H1 (cell line): ENCODE data around the gene RAP1GDS1. TPM values are rescaled to one million over a fixed set of nuclear protein-coding genes. Genes with fewer than 3 reads are reported as not detected.

ENCODE experiments used
- CTCF ChIA-PET: fragments of 300-600 bp; sonication (Branson Sonifier 250); formaldehyde crosslinking; loops from one replicate; lab custom pipeline; 2021; ENCODE audit not compliant: partially characterized antibody; lab: Charles Lee
- POLR2A ChIA-PET: fragments of 300-600 bp; sonication (Branson Sonifier 250); formaldehyde crosslinking; loops from one replicate; lab custom pipeline; 2021; ENCODE audit warnings: inconsistent platforms; ENCODE audit not compliant: partially characterized antibody; lab: Charles Lee
- DNase-seq, 2 experiments: peaks; one replicate each; pipeline versions ENCODE4 v3.0.0 to v3.0.0-alpha.2; 2010 to 2022; ENCODE audit warnings: low spot score in 2 of 2, low read depth in 1 of 2, mixed read lengths in 1 of 2
- FAIRE-seq: peaks from 2 replicates; lab custom pipeline; 2011; peaks lifted over from hg19 to GRCh38; lab: Jason Lieb, UNC
- H2AFZ ChIP-seq: 2 replicates; pipeline ENCODE4 v1.8.1; 2012; ENCODE audit warnings: low read length, inconsistent platforms
- H2AK5ac ChIP-seq: 2 replicates; pipeline ENCODE4 v1.6.1; 2013; ENCODE audit warnings: low read depth, low read length
- H2BK120ac ChIP-seq: replicated peaks from 2 replicates; pipeline ENCODE3; 2013; ENCODE audit warnings: low read depth, low read length, inconsistent platforms
- H2BK12ac ChIP-seq: 2 replicates; pipeline ENCODE4 v1.6.1; 2013; ENCODE audit warnings: low read depth, low read length
- H2BK15ac ChIP-seq: 2 replicates; pipeline ENCODE4 v1.6.1; 2013; ENCODE audit warnings: low read length
- H2BK20ac ChIP-seq: 2 replicates; pipeline ENCODE4 v1.6.1; 2013; ENCODE audit warnings: low read length
- H2BK5ac ChIP-seq: 2 replicates; pipeline ENCODE4 v1.6.1; 2013; ENCODE audit warnings: low read depth, low read length
- H3K14ac ChIP-seq: 2 replicates; pipeline ENCODE4 v1.6.1; 2013; ENCODE audit warnings: inconsistent platforms; ENCODE audit not compliant: insufficient read length
- H3K18ac ChIP-seq: 2 replicates; pipeline ENCODE4 v1.6.1; 2013; ENCODE audit warnings: low read length; ENCODE audit errors: extremely low read depth
- H3K23ac ChIP-seq: 2 replicates; pipeline ENCODE4 v1.6.1; 2013; ENCODE audit warnings: inconsistent platforms; ENCODE audit not compliant: insufficient read length
- H3K23me2 ChIP-seq: 2 replicates; pipeline ENCODE4 v1.6.1; 2013; ENCODE audit warnings: low read depth, low read length
- H3K27ac ChIP-seq: 2 replicates; pipeline ENCODE4 v1.6.1; 2011; ENCODE audit warnings: low read depth, low read length, inconsistent platforms
- H3K27me3 ChIP-seq, 4 experiments: replicated peaks in 1 of 4; 1 replicate in 1 of 4; 2 replicates in 3 of 4; pipeline versions ENCODE4 v1.6.1 to v1.8.1; 2011 to 2013; ENCODE audit warnings: low read length in 3 of 4, mild to moderate bottlenecking in 3 of 4, inconsistent platforms in 2 of 4, mixed read lengths in 2 of 4, moderate library complexity in 1 of 4; ENCODE audit not compliant: control insufficient read depth in 3 of 4, insufficient read depth in 3 of 4; ENCODE audit errors: extremely low read depth in 1 of 4
- H3K36me3 ChIP-seq, 4 experiments: 2 replicates each; pipeline versions ENCODE4 v1.6.1 to v1.8.1; 2011 to 2013; ENCODE audit warnings: mild to moderate bottlenecking in 4 of 4, low read length in 3 of 4, moderate library complexity in 2 of 4, control low read depth in 1 of 4, inconsistent platforms in 1 of 4; ENCODE audit not compliant: insufficient read depth in 4 of 4, control insufficient read depth in 2 of 4
- H3K4ac ChIP-seq: replicated peaks from 2 replicates; pipeline ENCODE3; 2013; ENCODE audit warnings: low read length, low read depth, mixed read lengths, inconsistent platforms; ENCODE audit not compliant: insufficient read length
- H3K4me1 ChIP-seq, 4 experiments: replicated peaks in 1 of 4; 1 replicate in 1 of 4; 2 replicates in 3 of 4; pipeline versions ENCODE4 v1.6.1 to v1.8.1; 2011 to 2013; ENCODE audit warnings: low read length in 3 of 4, inconsistent platforms in 2 of 4, mixed read lengths in 1 of 4; ENCODE audit not compliant: insufficient read depth in 4 of 4, control insufficient read depth in 3 of 4
- H3K4me2 ChIP-seq, 2 experiments: 2 replicates each; pipeline versions ENCODE4 v1.6.1 to v1.8.1; 2011 to 2013; ENCODE audit warnings: low read depth in 2 of 2, low read length in 2 of 2, control low read depth in 1 of 2, inconsistent platforms in 1 of 2, mild to moderate bottlenecking in 1 of 2; ENCODE audit not compliant: insufficient read depth in 1 of 2
- H3K4me3 ChIP-seq, 4 experiments: fragments of 200-600, 300-600 bp in 1 of 4; sonication (generic), shearing (Covaris generic), sonication (Bioruptor Twin) in 1 of 4; 2 replicates each; pipeline versions ENCODE4 v1.5.1 to v1.8.1; 2011 to 2016; ENCODE audit warnings: low read length in 4 of 4, low read depth in 3 of 4, control low read depth in 2 of 4, inconsistent platforms in 2 of 4, mild to moderate bottlenecking in 2 of 4, mixed read lengths in 1 of 4, moderate library complexity in 1 of 4; ENCODE audit not compliant: insufficient read depth in 2 of 4; ENCODE audit errors: extremely low read depth in 1 of 4
- H3K56ac ChIP-seq: replicated peaks from 2 replicates; pipeline ENCODE3; 2013; ENCODE audit warnings: low read depth, mild to moderate bottlenecking, mixed read lengths, low read length, inconsistent platforms; ENCODE audit not compliant: insufficient read length
- H3K79me1 ChIP-seq: 2 replicates; pipeline ENCODE4 v1.6.1; 2013; ENCODE audit warnings: low read depth, low read length, control low read depth
- H3K79me2 ChIP-seq, 2 experiments: 2 replicates each; pipeline versions ENCODE4 v1.6.1 to v1.8.1; 2012 to 2013; ENCODE audit warnings: low read length in 2 of 2, mild to moderate bottlenecking in 2 of 2, inconsistent platforms in 1 of 2; ENCODE audit not compliant: insufficient read depth in 2 of 2, control insufficient read depth in 1 of 2
- H3K9ac ChIP-seq, 4 experiments: replicated peaks in 1 of 4; 1 replicate in 1 of 4; 2 replicates in 3 of 4; pipeline versions ENCODE4 v1.6.1 to v1.8.1; 2011 to 2013; ENCODE audit warnings: low read depth in 3 of 4, low read length in 3 of 4, control low read depth in 2 of 4, mild to moderate bottlenecking in 2 of 4, moderate library complexity in 2 of 4, inconsistent platforms in 1 of 4; ENCODE audit errors: extremely low read depth in 1 of 4
- H3K9me3 ChIP-seq, 2 experiments: 2 replicates each; pipeline versions ENCODE4 v1.6.1 to v1.8.1; 2012 to 2013; ENCODE audit warnings: mild to moderate bottlenecking in 2 of 2, moderate library complexity in 2 of 2, control low read depth in 1 of 2, inconsistent platforms in 1 of 2, low read depth in 1 of 2, low read length in 1 of 2, mixed read lengths in 1 of 2; ENCODE audit not compliant: insufficient read depth in 2 of 2
- H4K20me1 ChIP-seq, 2 experiments: replicated peaks in 1 of 2; 2 replicates each; pipeline versions ENCODE3 to v1.8.1; 2011 to 2013; ENCODE audit warnings: inconsistent platforms in 2 of 2, low read length in 2 of 2, mild to moderate bottlenecking in 1 of 2; ENCODE audit not compliant: insufficient read depth in 2 of 2, control insufficient read depth in 1 of 2
- H4K5ac ChIP-seq: 2 replicates; pipeline ENCODE4 v1.6.1; 2013; ENCODE audit warnings: low read length, low read depth, mixed read lengths, inconsistent platforms; ENCODE audit not compliant: insufficient read length
- H4K8ac ChIP-seq: 2 replicates; pipeline ENCODE4 v1.8.0; 2013; ENCODE audit warnings: mild to moderate bottlenecking, moderate library complexity, low read length, inconsistent platforms; ENCODE audit not compliant: insufficient read depth; ENCODE audit errors: extremely low read depth
- H4K91ac ChIP-seq: replicated peaks from 2 replicates; pipeline ENCODE3; 2013; ENCODE audit warnings: low read length, mixed read lengths, inconsistent platforms; ENCODE audit not compliant: insufficient read length
- CHD2 ChIP-seq: IDR thresholded peaks from 2 replicates; pipeline ENCODE4 v1.6.1; 2012; ENCODE audit warnings: low read length, improper control_type of control experiment
- CTBP2 ChIP-seq: IDR thresholded peaks from 2 replicates; pipeline ENCODE4 v1.7.0; 2011; ENCODE audit warnings: borderline replicate concordance, mild to moderate bottlenecking, moderate library complexity, mixed read lengths, low read length; ENCODE audit not compliant: insufficient read depth, insufficient read length
- EZH2 ChIP-seq: fragments of 200-600 bp; sonication (generic); IDR thresholded peaks from 2 replicates; pipeline ENCODE4 v1.7.1; 2012; ENCODE audit warnings: low read depth, mild to moderate bottlenecking, moderate library complexity, low read length, inconsistent platforms; ENCODE audit not compliant: severe bottlenecking
- JUN ChIP-seq: IDR thresholded peaks from 2 replicates; pipeline ENCODE4 v1.6.1; 2011; ENCODE audit warnings: low read depth, mild to moderate bottlenecking, improper control_type of control experiment, low read length
- POLR2A ChIP-seq, 2 experiments: IDR thresholded peaks; 1 replicate in 1 of 2; 2 replicates in 1 of 2; pipeline ENCODE4 v1.6.1; 2011; ENCODE audit warnings: low read depth in 2 of 2, low read length in 2 of 2, mild to moderate bottlenecking in 2 of 2; ENCODE audit errors: control extremely low read depth in 1 of 2
- POLR2AphosphoS5 ChIP-seq: IDR thresholded peaks from 2 replicates; pipeline ENCODE4 v1.6.1; 2011; ENCODE audit warnings: low read depth, low read length
- SP1 ChIP-seq: IDR thresholded peaks from 2 replicates; pipeline ENCODE4 v1.6.1; 2011; ENCODE audit warnings: low read depth, low read length
- SP2 ChIP-seq: IDR thresholded peaks from 2 replicates; pipeline ENCODE4 v1.6.1; 2012; ENCODE audit warnings: mild to moderate bottlenecking, low read length, inconsistent platforms
- WGBS, 2 experiments: shearing (Covaris generic) in 1 of 2; methylation state at CpG; one replicate each; pipeline versions ENCODE4 v1.1.6 to v1.1.7; 2013 to 2015; ENCODE audit warnings: low lambda C conversion rate in 2 of 2, mixed read lengths in 2 of 2, inconsistent platforms in 1 of 2, low coverage in 1 of 2, missing lambda C conversion rate in 1 of 2; ENCODE audit not compliant: insufficient replicate concordance in 2 of 2, insufficient coverage in 1 of 2, insufficient read length in 1 of 2; ENCODE audit errors: extremely low coverage in 1 of 2, missing lambda C conversion rate in 1 of 2; 5-methylcytosine and 5-hydroxymethylcytosine counted together
- polyA plus RNA-seq, 7 experiments: library from polyadenylated mRNA; depleted of rRNA in 3 of 7; stranded (reverse) in 5 of 7; unstranded in 2 of 7; fragments of >200 nt in 5 of 7; fragments of 200-250 nt in 2 of 7; gene quantifications; 1 replicate in 5 of 7; 2 replicates in 1 of 7; 4 replicates in 1 of 7; pipeline versions ENCODE4 v1.2.1 to v1.2.3, GENCODE V29; 2011 to 2013; ENCODE audit warnings: missing spikeins in 2 of 7, mixed read lengths in 2 of 7
- total RNA-seq: library from RNA; stranded (reverse); fragmentation: NEBNext Ultra II Directional; extraction: Animal tissue kit (Norgen Biotek cat#: 25700); gene quantifications from 2 replicates; pipeline ENCODE4 v1.2.1, GENCODE V29; 2021

RAP1GDS1 gene
- total and polyA plus RNA-seq, 2 of the 8 experiments (the other 6 are each of a cell fraction or from before 2014, with no cell fraction given): 12.8 to 31.9 TPM

DNA sequence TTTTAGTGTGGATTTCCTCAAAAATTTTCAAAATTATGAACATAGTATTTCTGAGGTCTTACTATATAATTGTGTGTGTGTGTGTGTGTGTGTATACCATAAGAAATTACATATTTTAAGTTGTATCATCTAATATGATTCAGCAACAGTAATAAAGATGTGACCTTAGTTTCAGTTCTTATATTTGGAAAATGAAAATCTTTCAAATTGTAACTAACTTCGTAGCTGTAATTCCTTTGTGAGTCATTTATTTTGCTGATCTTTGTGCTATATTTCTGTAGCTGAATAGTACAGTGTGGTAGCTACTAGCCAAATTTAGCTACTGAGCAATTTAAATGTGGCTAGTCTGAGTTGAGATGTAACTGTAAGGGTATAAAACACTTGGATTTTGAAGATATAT is 116.4 kb downstream of the RAP1GDS1 start:
- H3K14ac ChIP-seq: no peak overlapping the region
- no peaks in the 10 kb centered on the region for H3K79me1 ChIP-seq
- H3K4ac ChIP-seq: no peak overlapping the region
- H3K27ac ChIP-seq: no peak overlapping the region
- H4K8ac ChIP-seq: no peak overlapping the region
- 87% methylated on average over 1 of the region's 1 CpG; no CpG with 5 or more reads in 1 of the 2 experiments for WGBS, 2 experiments
- no peak overlapping the region for H2BK15ac ChIP-seq
- H4K5ac ChIP-seq: no peak overlapping the region
- H3K23ac ChIP-seq: no peak overlapping the region
- no peaks in the 10 kb centered on the region for H4K20me1 ChIP-seq
- H2AFZ ChIP-seq: no peak overlapping the region
- no peak overlapping the region for H4K91ac ChIP-seq
- H3K79me2 ChIP-seq: no peaks in the 10 kb centered on the region
- H3K56ac ChIP-seq: no peak overlapping the region
- no peak overlapping the region for H2BK5ac ChIP-seq
- H2BK12ac ChIP-seq: no peak overlapping the region
- no peak overlapping the region for H2AK5ac ChIP-seq
- H3K9ac ChIP-seq: no peak overlapping the region
- no peak overlapping the region for H2BK20ac ChIP-seq
- H3K4me2 ChIP-seq: no peak overlapping the region
- no peak overlapping the region for H3K4me3 ChIP-seq
- H3K27me3 ChIP-seq: no peaks in the 10 kb centered on the region
- no peaks in the 10 kb centered on the region for H3K23me2 ChIP-seq
- H3K4me1 ChIP-seq: no peaks in the 10 kb centered on the region
- no peak for DNase-seq
- FAIRE-seq: no peak
- CTCF ChIA-PET: no interaction called here
- H3K18ac ChIP-seq: no peak overlapping the region
- TF ChIP-seq POLR2AphosphoS5 (no peak), JUN (no peak), EZH2 (no peak), SP2 (no peak), POLR2A (IDR thresholded peaks at IDR 0.05; ENCODE audit: control extremely low read depth in 1 of 2, low read depth in 2 of 2, low read length in 2 of 2) (no peak), CTBP2 (no peak), SP1 (no peak), CHD2 (no peak)
- no peaks in the 10 kb centered on the region for H3K36me3 ChIP-seq
- H2BK120ac ChIP-seq: no peak overlapping the region
- no peaks in the 10 kb centered on the region for H3K9me3 ChIP-seq
- POLR2A ChIA-PET: no interaction called here
